Measurements from ENCODE around the gene NKAIN2.

DNA sequence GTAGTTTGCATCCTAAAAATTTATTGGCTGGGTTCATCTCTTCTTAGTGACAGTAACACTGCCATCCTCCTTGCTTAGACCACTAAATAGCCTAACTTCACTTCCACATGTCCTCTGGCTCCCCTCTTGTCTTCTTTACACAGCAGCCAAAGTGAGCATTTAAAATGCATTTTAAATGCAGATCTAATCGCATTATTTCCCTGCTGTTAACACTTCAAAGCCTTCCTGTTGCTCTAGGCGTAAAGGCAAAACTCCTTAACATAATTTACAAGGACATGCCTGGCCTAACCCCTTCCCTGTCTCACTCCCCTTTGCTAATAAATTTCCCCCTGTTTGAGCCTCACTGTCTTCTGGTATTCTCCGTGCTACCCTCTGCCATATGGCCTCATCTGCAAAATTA is 26.5 kb downstream of the NKAIN2 start:
- TF ChIP-seq POLR2A (IDR thresholded peaks at IDR 0.05), result no peak
- TF ChIP-seq, protein P1, sequence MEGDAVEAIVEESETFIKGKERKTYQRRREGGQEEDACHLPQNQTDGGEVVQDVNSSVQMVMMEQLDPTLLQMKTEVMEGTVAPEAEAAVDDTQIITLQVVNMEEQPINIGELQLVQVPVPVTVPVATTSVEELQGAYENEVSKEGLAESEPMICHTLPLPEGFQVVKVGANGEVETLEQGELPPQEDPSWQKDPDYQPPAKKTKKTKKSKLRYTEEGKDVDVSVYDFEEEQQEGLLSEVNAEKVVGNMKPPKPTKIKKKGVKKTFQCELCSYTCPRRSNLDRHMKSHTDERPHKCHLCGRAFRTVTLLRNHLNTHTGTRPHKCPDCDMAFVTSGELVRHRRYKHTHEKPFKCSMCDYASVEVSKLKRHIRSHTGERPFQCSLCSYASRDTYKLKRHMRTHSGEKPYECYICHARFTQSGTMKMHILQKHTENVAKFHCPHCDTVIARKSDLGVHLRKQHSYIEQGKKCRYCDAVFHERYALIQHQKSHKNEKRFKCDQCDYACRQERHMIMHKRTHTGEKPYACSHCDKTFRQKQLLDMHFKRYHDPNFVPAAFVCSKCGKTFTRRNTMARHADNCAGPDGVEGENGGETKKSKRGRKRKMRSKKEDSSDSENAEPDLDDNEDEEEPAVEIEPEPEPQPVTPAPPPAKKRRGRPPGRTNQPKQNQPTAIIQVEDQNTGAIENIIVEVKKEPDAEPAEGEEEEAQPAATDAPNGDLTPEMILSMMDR (IDR thresholded peaks at IDR 0.05), result no peak
